Neural crest cell (in vitro differentiated cells): ENCODE results near the gene OSBPL8. TPM values are rescaled to one million over a fixed set of nuclear protein-coding genes. Genes with fewer than 3 reads are reported as not detected.

ENCODE experiments used
- DNase-seq: peaks from one replicate; pipeline ENCODE4 v3.0.0; 2021; ENCODE audit warnings: low read depth, mixed read lengths, low spot score
- H3K27ac Mint-ChIP-seq: one replicate; pipeline ENCODE4 v1.8.0; 2021; ENCODE audit warnings: mild to moderate bottlenecking, mixed read lengths; ENCODE audit not compliant: unreplicated experiment
- H3K27me3 Mint-ChIP-seq: 2 replicates; pipeline ENCODE4 v1.8.0; 2021; ENCODE audit warnings: low read depth, mild to moderate bottlenecking, mixed read lengths
- H3K36me3 Mint-ChIP-seq: 2 replicates; pipeline ENCODE4 v1.8.0; 2021; ENCODE audit warnings: low read depth, mild to moderate bottlenecking, mixed read lengths
- H3K4me1 Mint-ChIP-seq: 2 replicates; pipeline ENCODE4 v1.8.0; 2021; ENCODE audit warnings: mixed read lengths
- H3K4me3 Mint-ChIP-seq: one replicate; pipeline ENCODE4 v1.8.0; 2021; ENCODE audit warnings: mild to moderate bottlenecking, mixed read lengths
- H3K9me3 Mint-ChIP-seq: 2 replicates; pipeline ENCODE4 v1.8.0; 2021; ENCODE audit warnings: mixed read lengths
- total RNA-seq: library from RNA; stranded (reverse); gene quantifications from 2 replicates; pipeline ENCODE4 v1.2.1, GENCODE V29; 2021
- TF ChIP-seq, protein P1 (sequence below): fragments of 200-600 bp; sonication (generic); conservative IDR thresholded peaks from 2 replicates; pipeline ENCODE4 v1.5.0; 2021; ENCODE audit warnings: antibody characterized with exemption, mild to moderate bottlenecking

Gene OSBPL8
- total RNA-seq, 1 donor from 2014 or later = 75.8 TPM

- Mint-ChIP-seq H3K4me3 (no peak overlapping the region), H3K27me3 (no peaks in the 10 kb centered on the region), H3K36me3 (peaks cover 2% of the 10 kb centered on the region), H3K9me3 (no peaks in the 10 kb centered on the region), H3K4me1 (peaks cover 5% of the 10 kb centered on the region), H3K27ac (no peak overlapping the region)
- TF ChIP-seq, protein P1, sequence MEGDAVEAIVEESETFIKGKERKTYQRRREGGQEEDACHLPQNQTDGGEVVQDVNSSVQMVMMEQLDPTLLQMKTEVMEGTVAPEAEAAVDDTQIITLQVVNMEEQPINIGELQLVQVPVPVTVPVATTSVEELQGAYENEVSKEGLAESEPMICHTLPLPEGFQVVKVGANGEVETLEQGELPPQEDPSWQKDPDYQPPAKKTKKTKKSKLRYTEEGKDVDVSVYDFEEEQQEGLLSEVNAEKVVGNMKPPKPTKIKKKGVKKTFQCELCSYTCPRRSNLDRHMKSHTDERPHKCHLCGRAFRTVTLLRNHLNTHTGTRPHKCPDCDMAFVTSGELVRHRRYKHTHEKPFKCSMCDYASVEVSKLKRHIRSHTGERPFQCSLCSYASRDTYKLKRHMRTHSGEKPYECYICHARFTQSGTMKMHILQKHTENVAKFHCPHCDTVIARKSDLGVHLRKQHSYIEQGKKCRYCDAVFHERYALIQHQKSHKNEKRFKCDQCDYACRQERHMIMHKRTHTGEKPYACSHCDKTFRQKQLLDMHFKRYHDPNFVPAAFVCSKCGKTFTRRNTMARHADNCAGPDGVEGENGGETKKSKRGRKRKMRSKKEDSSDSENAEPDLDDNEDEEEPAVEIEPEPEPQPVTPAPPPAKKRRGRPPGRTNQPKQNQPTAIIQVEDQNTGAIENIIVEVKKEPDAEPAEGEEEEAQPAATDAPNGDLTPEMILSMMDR = no peak
- no peak for DNase-seq
These were observed 102.6 kb downstream of the OSBPL8 start for GRCh38 chr12:76457010-76457409.

DNA sequence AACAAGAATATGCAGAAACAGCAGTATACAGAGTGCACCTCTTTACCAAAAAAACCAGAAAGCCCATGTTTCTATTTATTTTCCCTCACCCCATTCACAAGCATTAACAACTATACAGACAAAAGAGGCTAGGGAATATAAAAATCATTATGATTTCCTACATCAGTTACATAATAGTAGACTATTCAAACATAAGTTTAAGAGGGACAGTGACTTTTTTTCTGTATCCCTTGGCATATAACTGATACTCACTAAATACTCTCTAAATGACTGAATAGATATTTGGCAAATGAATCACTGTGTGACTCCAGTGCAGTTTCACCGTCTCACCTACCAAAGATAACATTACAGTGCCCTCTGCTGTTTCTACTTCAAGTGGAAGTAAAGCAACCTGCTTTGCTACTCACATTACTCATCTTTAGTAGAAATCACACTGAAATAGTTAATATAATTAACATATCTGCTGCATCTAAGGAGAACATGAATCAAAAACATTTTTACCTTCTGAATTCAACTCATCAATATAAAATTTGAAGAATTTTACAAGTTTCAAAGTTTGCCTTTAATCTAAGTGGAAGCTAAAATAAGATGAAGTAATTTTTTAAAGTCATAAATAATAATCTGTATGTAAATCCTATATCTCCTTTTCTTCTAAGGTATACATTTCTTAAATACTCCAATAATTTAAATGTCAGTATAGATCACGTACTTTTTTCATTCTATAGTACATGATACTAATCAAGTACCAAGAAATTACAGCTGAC is 103.8 kb downstream of the OSBPL8 start:
- Mint-ChIP-seq H3K9me3 (no peaks in the 10 kb centered on the region), H3K27me3 (no peaks in the 10 kb centered on the region), H3K4me3 (no peak overlapping the region), H3K36me3 (peaks cover 3% of the 10 kb centered on the region), H3K4me1 (peaks cover under 1% of the 10 kb centered on the region), H3K27ac (no peak overlapping the region)
- DNase-seq = no peak
- TF ChIP-seq, protein P1 = peak; percentile 73

DNA sequence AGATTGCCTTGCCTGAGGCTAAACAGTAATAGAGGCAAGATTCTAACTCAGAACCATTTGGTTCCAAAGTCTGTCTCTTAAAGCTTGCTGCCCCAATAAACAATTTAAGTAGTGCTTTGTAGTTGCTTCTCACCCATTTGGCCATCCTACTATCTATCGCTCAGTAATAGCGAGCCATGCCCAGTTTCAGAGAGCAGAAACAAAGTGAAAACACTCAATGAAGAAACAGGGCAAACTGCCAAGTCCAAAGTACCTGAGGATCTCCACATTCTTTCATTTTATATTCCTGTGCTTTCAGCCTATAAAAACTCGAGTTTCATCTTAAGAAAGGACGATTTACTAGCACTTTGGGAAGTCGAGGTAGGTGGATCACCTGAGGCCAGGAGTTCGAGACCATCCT is 108.0 kb downstream of the OSBPL8 start:
- Mint-ChIP-seq H3K9me3 (no peaks in the 10 kb centered on the region), H3K36me3 (peaks cover 12% of the 10 kb centered on the region), H3K4me1 (no peaks in the 10 kb centered on the region), H3K27ac (peak overlapping the region; percentile 35), H3K27me3 (no peaks in the 10 kb centered on the region), H3K4me3 (no peak overlapping the region)
- no peak for DNase-seq
- TF ChIP-seq, protein P1 = no peak

GRCh38 chr12:76450690-76451089 is 108.9 kb downstream of the OSBPL8 start:
- H3K27ac Mint-ChIP-seq = no peak overlapping the region
- DNase-seq = no peak
- H3K27me3 Mint-ChIP-seq = no peaks in the 10 kb centered on the region
- peaks cover 12% of the 10 kb centered on the region for H3K36me3 Mint-ChIP-seq
- no peaks in the 10 kb centered on the region for H3K4me1 Mint-ChIP-seq
- H3K9me3 Mint-ChIP-seq = no peaks in the 10 kb centered on the region
- TF ChIP-seq, protein P1 = no peak
- no peak overlapping the region for H3K4me3 Mint-ChIP-seq

DNA sequence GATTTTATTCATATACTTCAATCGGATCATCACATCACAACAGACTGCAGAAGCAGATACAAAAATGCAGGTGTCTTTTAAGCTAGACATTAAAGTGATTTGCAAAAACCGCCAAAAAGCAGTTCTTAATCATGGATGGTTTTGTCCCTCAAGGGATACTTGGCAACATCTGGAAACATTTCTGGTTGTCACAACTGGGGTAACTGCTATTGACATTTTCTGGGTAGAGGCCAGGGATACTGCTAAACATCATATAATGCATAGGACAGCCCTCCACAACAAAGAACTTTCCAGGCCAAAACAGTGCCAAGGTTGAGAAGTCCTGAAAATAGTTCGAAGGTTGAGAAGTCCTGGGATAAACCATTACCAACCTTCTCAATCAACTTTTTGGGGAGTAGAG is 109.6 kb downstream of the OSBPL8 start:
- Mint-ChIP-seq H3K27me3 (no peaks in the 10 kb centered on the region), H3K27ac (no peak overlapping the region), H3K4me3 (no peak overlapping the region), H3K9me3 (no peaks in the 10 kb centered on the region), H3K36me3 (peaks cover 12% of the 10 kb centered on the region), H3K4me1 (no peaks in the 10 kb centered on the region)
- no peak for DNase-seq
- TF ChIP-seq, protein P1 = no peak
